A673 (cell line): ENCODE measurements around the gene SREBF1. TPM values are rescaled to one million over a fixed set of nuclear protein-coding genes. Genes with fewer than 3 reads are reported as not detected.

Experiments
- BruUV-seq: library from RNA; stranded (reverse); fragments of 400-500 nt; replicated peaks from 2 replicates; lab custom pipeline; 2021; lab: Mats Ljungman, UMichigan
- CTCF ChIA-PET: fragments of 300-600 bp; sonication (Branson Sonifier 250); formaldehyde crosslinking; loops from one replicate; lab custom pipeline; 2022; ENCODE audit warnings: antibody characterized with exemption; lab: Charles Lee
- POLR2A ChIA-PET: fragments of 300-600 bp; sonication (Branson Sonifier 250); formaldehyde crosslinking; loops from one replicate; lab custom pipeline; 2022; ENCODE audit warnings: antibody characterized with exemption; ENCODE audit not compliant: low non-redundant PET; lab: Charles Lee
- DNase-seq: peaks from one replicate; pipeline ENCODE4 v3.0.0-alpha.2; 2015; ENCODE audit warnings: low spot score
- H3K27ac ChIP-seq: fragments of 200-600 bp; sonication (generic); 2 replicates; pipeline ENCODE4 v1.5.1; 2016; ENCODE audit warnings: mixed run types, low read depth, mild to moderate bottlenecking, mixed read lengths, antibody characterized with exemption, low read length; ENCODE audit not compliant: poor library complexity, severe bottlenecking
- H3K27me3 ChIP-seq: fragments of 200-600 bp; sonication (generic); replicated peaks from 2 replicates; pipeline ENCODE4 v1.6.1; 2017; ENCODE audit warnings: mixed run types, low read depth, mild to moderate bottlenecking, mixed read lengths, antibody characterized with exemption, low read length; ENCODE audit not compliant: insufficient read depth, poor library complexity
- H3K36me3 ChIP-seq: fragments of 200-600 bp; sonication (generic); 2 replicates; pipeline ENCODE4 v1.6.1; 2016; ENCODE audit warnings: mixed run types, mild to moderate bottlenecking, mixed read lengths, antibody characterized with exemption, low read length; ENCODE audit not compliant: insufficient read depth, poor library complexity, severe bottlenecking
- H3K4me1 ChIP-seq: fragments of 200-600 bp; sonication (generic); 2 replicates; pipeline ENCODE4 v1.6.1; 2017; ENCODE audit warnings: mixed run types, mild to moderate bottlenecking, mixed read lengths, antibody characterized with exemption, low read length; ENCODE audit not compliant: insufficient read depth, poor library complexity, severe bottlenecking
- H3K4me3 ChIP-seq: fragments of 200-600 bp; sonication (generic); 2 replicates; pipeline ENCODE4 v1.5.1; 2016; ENCODE audit warnings: low read depth, mixed run types, mild to moderate bottlenecking, mixed read lengths, low read length; ENCODE audit not compliant: poor library complexity, severe bottlenecking
- H3K9me3 ChIP-seq: fragments of 200-600 bp; sonication (generic); 2 replicates; pipeline ENCODE4 v1.6.1; 2016; ENCODE audit warnings: mixed run types, low read depth, mild to moderate bottlenecking, mixed read lengths, antibody characterized with exemption, low read length; ENCODE audit not compliant: poor library complexity, severe bottlenecking
- CTCF ChIP-seq: fragments of 300-800, 200-600 bp; sonication (generic); conservative IDR thresholded peaks from 2 replicates; pipeline ENCODE4 v1.5.1; 2017; ENCODE audit warnings: low read depth, mild to moderate bottlenecking, antibody characterized with exemption, low read length, moderate library complexity, mixed read lengths
- EZH2 ChIP-seq: fragments of 200-600 bp; sonication (generic); IDR thresholded peaks from 2 replicates; pipeline ENCODE4 v1.6.1; 2017; ENCODE audit warnings: borderline replicate concordance, low read depth, mild to moderate bottlenecking, mixed read lengths, antibody characterized with exemption, low read length; ENCODE audit not compliant: poor library complexity, severe bottlenecking
- intact Hi-C: fragments of 100-400 bp; cut with micrococcal nuclease; formaldehyde crosslinking; loops from one replicate; pipeline ENCODE4 v1.10.0; 2022; ENCODE audit not compliant: unreplicated experiment
- total RNA-seq: library from RNA; stranded (reverse); gene quantifications from 2 replicates; pipeline ENCODE4 v1.2.3, GENCODE V29; 2021

SREBF1 gene
- total RNA-seq, 1 experiment from 2014 or later: 240 TPM

GRCh38 chr17:17841601-17842025 lies 4.8 kb upstream of the SREBF1 start:
- peak overlapping the region; percentile 86 for H3K27ac ChIP-seq
- TF ChIP-seq EZH2 (no peak), CTCF (no peak)
- DNase-seq: no peak

GRCh38 chr17:17840751-17841591 lies 4.2 kb upstream of the SREBF1 start:
- Histone ChIP-seq H3K9me3 (no peaks in the 10 kb centered on the region), H3K27ac (peak overlapping the region; percentile 86), H3K27me3 (no peaks in the 10 kb centered on the region), H3K36me3 (no peaks in the 10 kb centered on the region), H3K4me1 (peaks cover 48% of the 10 kb centered on the region), H3K4me3 (no peak overlapping the region)
- DNase-seq: no peak
- intact Hi-C loops: no loop called here
- TF ChIP-seq EZH2: no peak
- no peak for TF ChIP-seq CTCF
- ChIA-PET POLR2A (interaction anchor here (0.6 kb wide), 1 partner anchor 102 kb away, joined by 9 read pairs; no protein-coding TSS in a partner anchor), CTCF (interaction anchor here (1.0 kb wide), 1 partner anchor 19 kb away, joined by 3 read pairs; no protein-coding TSS in a partner anchor)
- no TSS peak for BruUV-seq

More at GRCh38 chr17:17841601-17842025, 4.8 kb upstream of the SREBF1 start:
- intact Hi-C loops: no loop called here
- POLR2A ChIA-PET: interaction anchor here (0.6 kb wide), 1 partner anchor 237 kb away, joined by 3 read pairs; no protein-coding TSS in a partner anchor
- Histone ChIP-seq H3K9me3 (no peaks in the 10 kb centered on the region), H3K4me1 (peaks cover 48% of the 10 kb centered on the region), H3K4me3 (no peak overlapping the region), H3K36me3 (no peaks in the 10 kb centered on the region), H3K27me3 (no peaks in the 10 kb centered on the region)
- no TSS peak for BruUV-seq
- CTCF ChIA-PET: interaction anchor here (1.0 kb wide), 1 partner anchor 18 kb away, joined by 3 read pairs; no protein-coding TSS in a partner anchor

- peak overlapping the region; percentile 86 for H3K27ac ChIP-seq
- H3K9me3 ChIP-seq: no peaks in the 10 kb centered on the region
- CTCF ChIA-PET: no interaction called here
- no peaks in the 10 kb centered on the region for H3K27me3 ChIP-seq
- TF ChIP-seq CTCF (no peak), EZH2 (no peak)
- no TSS peak for BruUV-seq
- POLR2A ChIA-PET: interaction anchor here (0.6 kb wide), 1 partner anchor 103 kb away, joined by 9 read pairs; no protein-coding TSS in a partner anchor
- DNase-seq: peak; percentile 75
- H3K4me1 ChIP-seq: peaks cover 56% of the 10 kb centered on the region
- H3K36me3 ChIP-seq: peaks cover 2% of the 10 kb centered on the region
- H3K4me3 ChIP-seq: peak overlapping the region; percentile 20
- intact Hi-C loops: no loop called here
Observed at GRCh38 chr17:17839791-17840707, 3.3 kb upstream of the SREBF1 start.
